SU-DHL-6 (cell line): ENCODE results near the gene RPH3AL.

Experiments
- H2AFZ ChIP-seq: fragments of 200-600 bp; sonication (generic); 2 replicates; pipeline ENCODE4 v1.6.1; 2014; ENCODE audit warnings: low read depth, mild to moderate bottlenecking, moderate library complexity, mixed read lengths, antibody characterized with exemption, low read length; ENCODE audit not compliant: severe bottlenecking
- H3F3A ChIP-seq: fragments of 200-600 bp; shearing (Covaris generic); 2 replicates; pipeline ENCODE4 v1.6.0; 2016; ENCODE audit warnings: antibody characterized with exemption, mild to moderate bottlenecking; ENCODE audit not compliant: insufficient read depth
- H3K27ac ChIP-seq: fragments of 200-600 bp; sonication (generic); 2 replicates; pipeline ENCODE4 v1.5.1; 2016; ENCODE audit warnings: low read depth, mild to moderate bottlenecking, low read length, moderate library complexity, mixed read lengths
- H3K27me3 ChIP-seq: fragments of 200-600 bp; sonication (generic), shearing (Covaris generic); 2 replicates; pipeline ENCODE4 v1.6.0; 2014; ENCODE audit warnings: mild to moderate bottlenecking, low read length
- H3K36me3 ChIP-seq: fragments of 200-600 bp; sonication (generic); 2 replicates; pipeline ENCODE4 v1.6.1; 2014; ENCODE audit warnings: mild to moderate bottlenecking, low read length, mixed read lengths
- H3K4me2 ChIP-seq: fragments of 300-600, 200-600 bp; shearing (Covaris generic), sonication (generic); 2 replicates; pipeline ENCODE4 v1.6.0; 2014; ENCODE audit warnings: low read length, low read depth, mild to moderate bottlenecking; ENCODE audit not compliant: poor library complexity, severe bottlenecking
- H3K4me3 ChIP-seq: fragments of 200-600 bp; sonication (generic); 2 replicates; pipeline ENCODE4 v1.5.1; 2014; ENCODE audit warnings: antibody characterized with exemption, low read length, mild to moderate bottlenecking, mixed read lengths; ENCODE audit not compliant: insufficient read depth, poor library complexity, severe bottlenecking
- H3K79me2 ChIP-seq: fragments of 200-600 bp; sonication (generic); 2 replicates; pipeline ENCODE4 v1.6.1; 2014; ENCODE audit warnings: mild to moderate bottlenecking, low read length, moderate library complexity; ENCODE audit not compliant: insufficient read depth
- H3K9ac ChIP-seq: fragments of 200-600 bp; sonication (generic); 2 replicates; pipeline ENCODE4 v1.7.0; 2014; ENCODE audit warnings: mild to moderate bottlenecking, low read length
- H3K9me2 ChIP-seq: fragments of 200-600 bp; sonication (generic); replicated peaks from 2 replicates; pipeline ENCODE4 v1.6.1; 2014; ENCODE audit warnings: low read length; ENCODE audit not compliant: insufficient read depth
- H3K9me3 ChIP-seq: fragments of 200-600 bp; sonication (generic); 2 replicates; pipeline ENCODE4 v1.6.1; 2014; ENCODE audit warnings: low read length, mixed read lengths; ENCODE audit not compliant: insufficient read depth
- H4K20me1 ChIP-seq: fragments of 200-600 bp; sonication (generic); 2 replicates; pipeline ENCODE4 v1.6.1; 2014; ENCODE audit warnings: low read depth, mild to moderate bottlenecking, antibody characterized with exemption, low read length, moderate library complexity, mixed read lengths
- CTCF ChIP-seq: fragments of 200-600 bp; sonication (generic); IDR thresholded peaks from one replicate; pipeline ENCODE4 v1.5.1; 2017; ENCODE audit warnings: antibody characterized with exemption, mild to moderate bottlenecking, low read length, moderate library complexity; ENCODE audit not compliant: insufficient read depth, poor library complexity, severe bottlenecking
- EZH2phosphoT487 ChIP-seq: fragments of 200-600 bp; sonication (generic), shearing (Covaris generic); conservative IDR thresholded peaks from 2 replicates; pipeline ENCODE4 v1.6.1; 2018; ENCODE audit warnings: mild to moderate bottlenecking, antibody characterized with exemption, low read length, moderate library complexity, mixed read lengths

Gene RPH3AL

GRCh38 chr17:231191-231965, 121.2 kb downstream of the RPH3AL start:
- Histone ChIP-seq H3F3A (no peaks in the 10 kb centered on the region), H3K9me3 (no peaks in the 10 kb centered on the region), H3K27ac (no peak overlapping the region), H3K36me3 (no peaks in the 10 kb centered on the region), H4K20me1 (no peaks in the 10 kb centered on the region), H3K4me2 (no peak overlapping the region), H3K9ac (no peak overlapping the region), H3K9me2 (no peaks in the 10 kb centered on the region), H3K79me2 (no peaks in the 10 kb centered on the region), H3K27me3 (no peaks in the 10 kb centered on the region), H2AFZ (no peak overlapping the region), H3K4me3 (no peak overlapping the region)
- TF ChIP-seq CTCF (no peak), EZH2phosphoT487 (no peak)

- no peak overlapping the region for H3K9ac ChIP-seq
- H3K79me2 ChIP-seq: no peaks in the 10 kb centered on the region
- no peaks in the 10 kb centered on the region for H3F3A ChIP-seq
- no peak overlapping the region for H3K4me2 ChIP-seq
- H3K4me3 ChIP-seq: no peak overlapping the region
- no peaks in the 10 kb centered on the region for H3K36me3 ChIP-seq
- H3K27me3 ChIP-seq: no peaks in the 10 kb centered on the region
- TF ChIP-seq CTCF (no peak), EZH2phosphoT487 (no peak)
- no peaks in the 10 kb centered on the region for H4K20me1 ChIP-seq
- no peaks in the 10 kb centered on the region for H3K9me2 ChIP-seq
- no peak overlapping the region for H2AFZ ChIP-seq
- H3K27ac ChIP-seq: no peak overlapping the region
- H3K9me3 ChIP-seq: no peaks in the 10 kb centered on the region
Measured at GRCh38 chr17:230395-230770, 122.2 kb downstream of the RPH3AL start.

GRCh38 chr17:229709-230394, 122.8 kb downstream of the RPH3AL start:
- Histone ChIP-seq H2AFZ (no peak overlapping the region), H3F3A (no peaks in the 10 kb centered on the region), H3K27me3 (no peaks in the 10 kb centered on the region), H4K20me1 (no peaks in the 10 kb centered on the region), H3K9ac (no peak overlapping the region), H3K36me3 (no peaks in the 10 kb centered on the region), H3K79me2 (no peaks in the 10 kb centered on the region), H3K4me2 (no peak overlapping the region), H3K9me3 (no peaks in the 10 kb centered on the region), H3K27ac (no peak overlapping the region), H3K9me2 (no peaks in the 10 kb centered on the region), H3K4me3 (no peak overlapping the region)
- TF ChIP-seq EZH2phosphoT487: no peak
- TF ChIP-seq CTCF: no peak
